GM12873 (cell line): ENCODE data around the gene FADS6.

Experiments used
- CTCF ChIP-seq: IDR thresholded peaks from 2 replicates; pipeline ENCODE4 v1.5.1; 2012; ENCODE audit warnings: low read depth, mild to moderate bottlenecking, moderate library complexity, low read length, control low read depth; ENCODE audit not compliant: insufficient read depth; ENCODE audit errors: missing control alignments

The FADS6 gene

GRCh38 chr17:74903671-74904070, 10.2 kb upstream of the FADS6 start:
- no peak for TF ChIP-seq CTCF

GRCh38 chr17:74903034-74903433, 9.6 kb upstream of the FADS6 start:
- TF ChIP-seq CTCF: no peak

- no peak for TF ChIP-seq CTCF
Observed at GRCh38 chr17:74901353-74902135, 8.1 kb upstream of the FADS6 start.

GRCh38 chr17:74900208-74900607, 6.8 kb upstream of the FADS6 start:
- TF ChIP-seq CTCF: no peak

- no peak for TF ChIP-seq CTCF
Observed at GRCh38 chr17:74898376-74898946, 5.0 kb upstream of the FADS6 start.

GRCh38 chr17:74893936-74894671, 671 bp upstream of the FADS6 start:
- no peak for TF ChIP-seq CTCF
